ENCODE data around the gene DUSP5.

GRCh38 chr10:110498087-110498981 lies 627 bp downstream of the DUSP5 start:
- peak in 3 of 6 experiments; percentile 14 to 59 (median 30) for TF ChIP-seq CTCF (IDR thresholded peaks at IDR 0.05)
- TF ChIP-seq POLR2A (IDR thresholded peaks at IDR 0.05): no peak
- no peak for TF ChIP-seq EP300 (IDR thresholded peaks at IDR 0.05)

All from upper lobe of left lung (tissue), 4 donors.